Medulla oblongata (tissue), 1 donor: Measurements from ENCODE around the gene ZNF695.
"Not testable (repeated sequence)": the region's sequence is repeated elsewhere in the genome, so short reads cannot be mapped to it uniquely, and the experiment has no call there.

Source experiments
- DNase-seq: peaks from one replicate; pipeline ENCODE4 v3.0.0-alpha.2; 2015; ENCODE audit errors: extremely low spot score

The ZNF695 gene

DNA sequence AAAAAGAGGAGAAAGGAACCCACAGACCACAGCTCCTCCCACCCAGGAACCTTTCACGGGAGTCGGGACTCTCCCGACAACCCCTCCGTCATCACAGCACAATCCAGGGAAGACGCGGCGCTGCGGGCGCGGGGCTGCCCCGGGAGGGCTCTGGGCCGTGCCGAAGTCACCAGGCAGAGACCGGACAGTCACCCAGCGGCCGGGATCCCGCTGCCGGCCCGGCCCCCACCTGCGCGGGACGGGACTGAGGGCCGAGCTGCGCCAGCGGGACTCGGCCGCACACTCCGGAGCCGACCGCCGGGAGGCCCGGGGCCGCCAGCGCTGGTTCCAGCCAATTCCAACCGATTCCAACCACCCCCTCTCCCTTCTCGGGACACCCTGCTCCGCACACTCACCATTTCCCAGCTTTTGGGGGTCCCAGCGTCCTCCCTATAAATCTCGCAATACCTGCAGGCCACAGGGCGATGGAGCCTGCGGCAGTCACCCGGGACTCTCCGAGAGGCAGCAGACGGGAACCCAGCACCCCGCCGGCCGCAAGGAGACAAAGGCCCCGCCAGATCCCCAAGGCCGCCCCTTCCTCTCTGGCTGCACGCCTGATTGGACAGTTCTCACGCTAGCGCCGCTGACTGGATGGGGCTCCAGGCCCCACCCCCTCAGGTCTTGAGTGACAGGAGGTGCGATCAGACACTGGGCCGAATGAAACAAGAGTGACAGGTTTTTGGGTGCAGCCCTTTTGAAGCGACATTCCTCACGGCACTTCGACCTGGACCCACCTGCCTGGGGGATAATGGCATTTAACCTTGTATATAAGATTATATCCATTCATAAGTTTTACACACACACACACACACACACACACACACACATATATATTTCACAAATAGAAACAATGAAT, at the start of gene ZNF695:
Gene ZNF695 (minus strand): TSS at position 547 of the 895 bp plus-strand sequence. CDS start 149 bp downstream, at position 398.
- peak; percentile 82 for DNase-seq

DNA sequence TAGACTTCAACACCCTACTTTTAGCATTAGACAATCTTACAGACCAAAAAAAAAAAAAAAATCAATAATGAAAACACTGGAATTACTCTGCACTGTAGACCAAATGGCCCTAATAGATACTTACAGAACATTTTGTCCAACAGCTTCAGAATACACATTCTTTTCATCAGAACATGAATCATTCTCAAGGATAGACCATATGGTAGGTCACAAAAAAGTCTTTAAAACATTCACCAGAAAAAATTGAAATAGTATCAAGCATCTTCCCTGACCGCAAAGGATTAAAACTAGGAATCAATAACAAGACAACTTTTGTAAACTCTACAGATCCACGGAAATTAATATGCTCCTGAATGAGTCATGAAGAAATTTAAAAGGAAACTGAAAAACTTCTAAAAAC, 48.2 kb upstream of the ZNF695 start:
- DNase-seq = no peak

DNA sequence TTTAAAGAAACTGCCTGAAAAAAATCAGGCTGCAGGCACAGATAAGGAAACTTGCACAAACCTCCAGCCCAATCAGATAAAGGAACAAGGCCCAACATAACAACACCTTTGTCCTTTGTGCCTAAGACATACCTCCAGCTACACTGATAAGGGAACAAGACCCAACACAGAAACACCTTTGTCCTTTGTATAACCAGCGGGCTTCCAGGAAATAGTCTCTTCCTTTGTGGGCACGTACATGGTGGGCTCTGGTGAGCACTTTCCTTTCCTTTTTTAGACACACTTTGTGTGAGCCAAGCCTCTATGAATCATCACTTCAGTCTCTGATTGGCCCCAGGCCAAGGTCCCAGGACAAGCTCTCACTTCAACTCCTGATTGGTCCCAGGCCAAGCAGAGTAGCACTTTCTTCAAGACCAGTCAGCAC, 47.1 kb upstream of the ZNF695 start:
- DNase-seq = no peak

DNA sequence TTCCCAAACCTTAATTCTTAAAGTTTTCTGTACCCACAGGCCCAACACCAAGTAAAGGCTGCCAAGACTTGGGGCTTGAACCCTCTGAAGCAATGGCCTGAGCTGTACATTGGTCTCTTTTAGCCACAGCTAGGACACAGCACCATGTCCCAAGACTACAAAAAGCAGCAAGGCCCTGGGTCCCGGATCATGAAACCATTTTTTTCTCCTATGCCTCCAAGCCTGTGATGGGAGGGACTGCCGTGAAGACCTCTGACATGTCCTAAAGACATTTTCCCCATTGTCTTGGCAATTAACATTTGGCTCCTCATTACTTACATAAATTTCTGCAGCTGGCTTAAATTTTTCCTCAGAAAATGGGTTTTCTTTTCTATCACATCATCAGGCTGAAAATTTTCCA, 39.8 kb upstream of the ZNF695 start:
- DNase-seq = no peak

GRCh38 chr1:247047260-247047659, 39.4 kb upstream of the ZNF695 start:
- no peak for DNase-seq

- no peak for DNase-seq
Measured at GRCh38 chr1:247043406-247043805, 35.5 kb upstream of the ZNF695 start.

DNA sequence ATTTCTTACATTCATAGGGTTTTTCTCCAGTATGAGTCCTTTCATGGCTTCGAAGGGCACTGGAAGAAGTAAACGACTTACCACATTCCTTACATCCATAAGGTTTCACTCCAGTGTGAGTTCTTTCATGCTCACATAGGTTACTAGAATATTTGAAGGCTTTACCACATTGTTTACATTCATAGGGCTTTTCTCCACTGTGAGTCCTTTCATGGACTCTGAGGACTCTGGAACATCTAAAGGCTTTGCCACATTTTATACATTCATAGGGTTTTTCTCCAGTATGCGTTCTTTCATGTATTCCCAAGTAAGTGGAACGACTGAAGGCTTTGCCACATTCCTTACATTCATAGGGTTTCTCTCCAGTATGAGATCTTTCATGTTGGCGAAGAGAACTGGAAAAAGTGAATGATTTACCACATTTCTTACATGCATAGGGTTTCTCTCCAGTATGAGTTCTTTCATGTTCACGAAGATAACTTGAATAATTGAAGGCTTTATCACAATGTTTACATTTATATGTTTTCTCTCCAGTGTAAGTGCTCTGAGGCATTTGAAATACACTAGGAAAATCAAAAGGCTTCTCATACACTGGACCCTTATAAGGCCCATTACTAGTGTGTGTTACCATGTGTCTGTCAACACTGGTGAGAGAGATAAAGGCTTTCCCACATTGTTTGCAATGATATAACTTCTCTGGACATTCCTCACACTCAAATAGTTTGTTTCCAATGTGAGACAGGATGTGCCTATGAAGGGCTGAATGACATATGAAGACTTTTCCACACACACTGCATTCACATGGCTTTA, 29.9 kb upstream of the ZNF695 start:
- DNase-seq = no peak

- not testable (repeated sequence) for DNase-seq
Measured at GRCh38 chr1:247032306-247032705, 24.4 kb upstream of the ZNF695 start.

GRCh38 chr1:247024658-247025057, 16.8 kb upstream of the ZNF695 start:
- DNase-seq = not testable (repeated sequence)

- no peak for DNase-seq
Measured at GRCh38 chr1:247013391-247013790, 5.5 kb upstream of the ZNF695 start.

DNA sequence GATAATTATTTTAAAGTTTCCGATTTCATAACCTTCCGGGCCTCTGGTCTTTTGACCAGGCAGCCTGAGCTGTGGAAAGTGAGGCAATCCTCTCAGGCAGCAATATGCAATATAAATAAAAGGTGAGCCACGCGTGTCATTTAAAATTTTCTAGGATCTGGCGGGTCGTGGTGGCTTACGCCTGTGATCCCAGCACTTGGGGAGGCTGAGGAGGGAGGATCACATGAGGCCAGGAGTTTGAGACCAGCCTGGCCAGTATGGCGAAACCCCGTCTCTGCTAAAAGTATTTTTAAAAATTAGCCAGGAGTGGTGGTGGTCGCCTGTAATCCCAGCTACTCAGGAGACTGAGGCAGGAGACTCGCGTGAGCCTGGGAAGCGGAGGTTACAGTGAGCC, 546 bp upstream of the ZNF695 start:
- no peak for DNase-seq

DNA sequence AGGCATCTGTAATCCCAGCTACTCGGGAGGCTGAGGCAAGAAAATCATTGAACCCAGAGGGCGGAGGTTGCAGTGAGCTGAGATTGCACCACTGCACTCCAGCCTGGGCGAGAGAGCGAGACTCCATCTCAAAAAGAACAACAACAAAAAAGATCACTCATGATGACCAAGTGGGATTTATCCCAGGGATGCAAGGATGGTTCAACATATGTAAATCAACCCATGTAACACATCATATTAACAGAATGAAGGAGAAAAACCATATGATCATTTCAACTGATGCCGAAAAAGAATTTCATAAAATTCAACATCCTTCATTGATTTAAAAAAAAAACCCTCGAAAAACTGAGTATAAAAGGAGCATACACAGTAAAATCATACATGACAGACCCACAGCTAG, 3.8 kb downstream of the ZNF695 start:
- not testable (repeated sequence) for DNase-seq

DNA sequence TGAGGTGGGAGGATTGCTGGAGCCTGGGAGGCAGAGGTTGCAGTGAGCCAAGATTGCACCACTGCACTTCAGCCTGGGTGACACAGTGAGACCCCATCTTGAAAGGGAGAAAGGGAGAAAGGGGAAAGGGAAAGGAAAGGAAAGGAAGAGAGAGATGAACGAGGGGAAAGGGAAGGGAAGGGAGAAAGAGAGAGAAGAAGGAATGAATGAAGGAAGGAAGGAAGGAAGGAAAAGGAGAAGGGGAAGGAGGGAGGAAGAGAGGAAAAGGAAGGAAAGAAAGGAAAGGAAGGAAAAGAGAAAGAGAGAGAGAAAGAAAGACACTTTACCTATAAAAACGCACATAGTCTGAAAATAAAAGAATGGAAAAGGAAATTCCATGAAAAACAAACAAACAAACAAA, 18.0 kb downstream of the ZNF695 start:
- DNase-seq = no peak

- DNase-seq = no peak
Measured at GRCh38 chr1:246988316-246988715, 19.5 kb downstream of the ZNF695 start.

DNA sequence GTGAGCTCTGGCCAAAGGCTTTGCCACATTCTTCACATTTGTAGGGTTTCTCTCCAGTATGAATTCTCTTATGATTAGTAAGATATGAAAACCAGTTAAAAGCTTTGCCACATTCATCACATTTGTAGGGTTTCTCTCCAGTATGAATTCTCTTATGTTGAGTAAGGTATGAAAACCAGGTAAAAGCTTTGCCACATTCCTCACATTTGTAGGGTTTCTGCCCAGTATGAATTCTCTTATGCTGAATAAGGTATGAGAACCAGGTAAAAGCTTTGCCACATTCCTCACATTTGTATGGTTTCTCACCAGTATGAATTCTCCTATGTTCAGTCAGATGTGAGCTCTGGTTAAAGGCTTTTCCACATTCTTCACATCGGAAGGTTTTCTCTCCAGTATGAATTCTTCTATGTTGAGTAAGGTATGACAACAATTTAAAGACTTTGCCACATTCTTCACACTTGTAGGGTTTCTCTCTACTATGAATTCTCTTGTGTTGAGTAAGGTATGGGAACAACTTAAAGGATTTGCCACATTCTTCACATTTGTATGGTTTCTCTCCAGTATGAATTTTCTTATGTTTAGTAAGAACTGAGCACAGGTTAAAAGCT, 20.7 kb downstream of the ZNF695 start:
- no peak for DNase-seq

- DNase-seq = no peak
Measured at GRCh38 chr1:246978785-246979184, 29.1 kb downstream of the ZNF695 start.

DNA sequence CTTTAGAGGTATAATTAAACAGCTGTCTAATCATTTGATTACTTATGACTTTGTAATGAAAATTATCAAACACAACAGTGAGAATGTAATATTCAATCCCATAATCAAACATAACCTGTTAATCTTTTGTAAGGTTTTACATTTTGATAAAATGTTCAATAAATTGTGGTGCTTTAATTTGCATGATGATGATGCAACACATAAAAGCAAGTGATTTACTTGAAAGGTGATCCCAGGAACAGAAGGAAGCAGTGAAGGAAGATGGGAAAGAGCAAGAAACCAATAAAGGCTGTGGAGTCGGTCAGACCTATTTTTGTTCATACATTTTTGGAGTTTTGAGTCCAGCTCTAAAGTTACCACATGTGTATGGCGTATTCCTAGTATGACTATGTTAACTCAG, 29.6 kb downstream of the ZNF695 start:
- DNase-seq = no peak

- no peak for DNase-seq
Measured at GRCh38 chr1:246971969-246972368, 35.9 kb downstream of the ZNF695 start.

GRCh38 chr1:246971090-246971721, 36.7 kb downstream of the ZNF695 start:
- peak; percentile 74 for DNase-seq

DNA sequence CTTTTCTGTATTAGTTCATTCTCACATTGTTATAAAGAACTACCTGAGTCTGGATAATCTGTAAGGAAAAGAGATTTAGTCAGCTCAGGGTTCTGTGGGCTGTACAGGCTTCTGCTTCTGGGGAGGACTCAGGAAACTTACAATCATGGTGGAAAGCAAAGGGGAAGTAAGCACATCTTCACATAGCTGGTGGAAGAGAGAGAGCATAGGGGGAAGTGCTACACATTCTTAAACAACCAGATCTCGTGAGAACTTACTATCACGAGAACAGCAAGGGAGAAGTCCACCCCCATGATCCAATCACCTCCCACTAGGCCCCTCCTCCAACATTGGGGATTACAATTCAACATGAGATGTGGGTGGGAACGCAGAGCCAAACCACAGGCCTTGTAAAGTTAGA, 38.2 kb downstream of the ZNF695 start:
- no peak for DNase-seq

DNA sequence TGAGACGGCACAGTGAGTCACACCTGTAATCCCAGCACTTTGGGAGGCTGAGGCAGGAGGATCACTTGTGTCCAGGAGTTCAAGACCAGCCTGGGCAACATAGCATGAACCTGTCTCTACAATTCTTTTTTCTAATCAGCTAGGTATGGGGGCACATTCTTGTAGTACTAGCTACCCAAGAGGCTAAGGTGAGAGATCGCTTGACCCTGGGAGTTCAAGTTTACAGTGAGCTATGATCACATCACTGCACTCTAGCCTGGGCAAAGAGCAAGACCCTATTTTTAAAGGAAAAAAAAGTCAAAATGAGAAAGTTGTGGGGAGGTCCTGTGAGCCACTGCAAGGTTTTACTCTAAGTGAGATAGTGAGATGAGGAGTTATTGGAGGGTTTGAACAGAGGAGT, 41.4 kb downstream of the ZNF695 start:
- DNase-seq = no peak
